Urothelium cell line (cell line): ENCODE measurements around the gene NOTUM.

Source experiments
- DNase-seq: peaks from one replicate; pipeline ENCODE4 v3.0.0; 2011; ENCODE audit warnings: low spot score, mixed read lengths
- FAIRE-seq: peaks from 2 replicates; lab custom pipeline; 2011; peaks lifted over from hg19 to GRCh38; lab: Jason Lieb, UNC

Gene NOTUM

DNA sequence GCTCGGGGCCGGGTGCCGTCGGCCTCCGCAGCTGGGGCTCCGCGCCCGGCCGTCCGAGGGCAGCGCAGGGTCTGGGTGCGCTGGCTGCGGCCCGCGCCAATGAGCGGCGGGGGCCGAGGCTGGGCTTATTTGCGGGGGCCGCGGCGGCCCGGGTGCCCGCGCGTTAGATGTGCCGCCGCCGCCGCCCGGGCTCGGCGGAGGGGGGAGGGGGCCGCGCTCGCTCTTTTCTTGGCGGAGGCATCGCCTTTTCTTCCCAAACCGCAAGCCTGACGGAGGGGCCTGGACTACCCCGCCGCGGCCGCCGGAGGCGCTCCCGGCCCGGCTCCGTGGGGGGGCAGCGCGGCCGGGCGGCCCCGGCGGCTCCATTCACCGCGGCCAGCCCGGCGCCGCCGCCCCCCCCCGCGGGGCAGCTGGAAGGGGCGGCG lies at the start of gene NOTUM:
TSS of gene NOTUM (minus strand) at position 101 of the 425 bp plus-strand sequence. CDS start 278 bp downstream, outside the sequence.
- no peak for FAIRE-seq

DNA sequence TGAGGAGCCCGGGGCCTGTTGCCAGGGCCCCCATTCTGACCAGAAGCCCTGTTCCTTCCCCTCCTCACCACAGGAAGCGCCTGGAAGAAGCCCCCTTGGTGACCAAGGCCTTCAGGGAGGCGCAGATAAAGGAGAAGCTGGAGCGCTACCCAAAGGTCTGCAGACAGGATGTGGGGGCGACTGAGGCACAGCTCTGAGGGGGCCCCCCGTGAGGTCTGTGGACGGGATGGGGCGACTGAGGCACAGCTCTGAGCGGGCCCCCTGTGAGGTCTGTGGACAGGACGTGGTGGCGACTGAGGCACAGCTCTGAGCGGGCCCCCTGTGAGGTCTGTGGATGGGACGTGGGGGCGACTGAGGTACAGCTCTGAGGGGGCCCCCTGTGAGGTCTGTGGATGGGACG lies 48.4 kb upstream of the NOTUM start:
- FAIRE-seq (no peak), DNase-seq (no peak)

More for the DNA sequence above, at the start of gene NOTUM:
- DNase-seq, result peak; percentile 86

DNA sequence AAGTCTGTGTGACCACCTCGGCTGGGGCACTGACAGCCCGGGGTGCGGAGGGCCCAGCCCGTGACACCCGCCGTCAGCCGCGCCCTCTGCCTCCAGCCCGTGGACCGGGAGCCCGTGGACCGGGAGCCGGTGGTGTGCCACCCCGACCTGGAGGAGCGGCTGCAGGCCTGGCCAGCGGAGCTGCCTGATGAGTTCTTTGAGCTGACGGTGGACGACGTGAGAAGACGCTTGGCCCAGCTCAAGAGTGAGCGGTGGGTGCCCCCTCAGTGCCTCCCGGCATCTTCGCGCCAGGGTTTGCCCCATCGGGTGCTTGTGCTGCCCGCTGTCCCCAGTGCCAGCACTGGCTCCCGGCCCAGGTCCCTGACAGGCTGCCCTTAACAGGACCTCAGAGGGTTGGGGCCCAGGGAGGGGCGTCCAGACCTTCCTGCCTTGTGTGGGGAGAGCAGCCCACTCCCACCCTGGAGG lies 48.0 kb upstream of the NOTUM start:
- DNase-seq (no peak), FAIRE-seq (no peak)

DNA sequence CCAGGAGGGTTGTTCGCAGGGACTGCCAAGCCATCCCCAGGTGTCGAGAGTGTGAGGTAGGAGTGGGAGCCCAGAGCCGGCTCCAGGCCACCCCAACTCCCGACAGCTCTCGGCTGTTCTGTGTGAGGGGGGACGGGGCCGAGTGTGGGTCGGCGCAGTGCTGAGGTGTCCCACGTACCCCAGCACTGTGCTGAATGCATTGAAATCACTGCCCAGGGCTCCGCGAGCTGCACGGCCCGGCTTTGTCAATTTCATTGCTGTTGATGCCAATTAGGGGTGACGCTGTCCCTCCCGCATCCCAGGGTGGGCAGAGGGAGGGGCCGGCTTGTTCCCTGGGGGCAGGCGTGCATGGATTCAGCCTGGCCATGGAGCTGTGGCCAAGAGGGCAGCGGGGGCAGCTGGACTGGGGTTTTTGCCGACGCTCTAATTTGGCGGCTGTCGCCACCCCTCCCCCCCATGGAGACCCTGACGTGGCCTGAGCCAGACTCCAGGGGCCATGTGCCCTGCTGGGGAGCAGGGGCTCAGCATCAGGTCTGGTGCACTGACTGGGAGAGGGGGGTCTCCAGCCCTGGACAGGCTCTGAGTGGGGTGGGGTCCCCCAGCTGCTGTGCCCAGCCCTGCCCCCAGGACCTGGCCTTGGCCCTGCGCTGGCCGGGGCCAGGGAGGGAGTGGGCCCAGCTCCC lies 47.4 kb upstream of the NOTUM start:
- DNase-seq (no peak), FAIRE-seq (no peak)

DNA sequence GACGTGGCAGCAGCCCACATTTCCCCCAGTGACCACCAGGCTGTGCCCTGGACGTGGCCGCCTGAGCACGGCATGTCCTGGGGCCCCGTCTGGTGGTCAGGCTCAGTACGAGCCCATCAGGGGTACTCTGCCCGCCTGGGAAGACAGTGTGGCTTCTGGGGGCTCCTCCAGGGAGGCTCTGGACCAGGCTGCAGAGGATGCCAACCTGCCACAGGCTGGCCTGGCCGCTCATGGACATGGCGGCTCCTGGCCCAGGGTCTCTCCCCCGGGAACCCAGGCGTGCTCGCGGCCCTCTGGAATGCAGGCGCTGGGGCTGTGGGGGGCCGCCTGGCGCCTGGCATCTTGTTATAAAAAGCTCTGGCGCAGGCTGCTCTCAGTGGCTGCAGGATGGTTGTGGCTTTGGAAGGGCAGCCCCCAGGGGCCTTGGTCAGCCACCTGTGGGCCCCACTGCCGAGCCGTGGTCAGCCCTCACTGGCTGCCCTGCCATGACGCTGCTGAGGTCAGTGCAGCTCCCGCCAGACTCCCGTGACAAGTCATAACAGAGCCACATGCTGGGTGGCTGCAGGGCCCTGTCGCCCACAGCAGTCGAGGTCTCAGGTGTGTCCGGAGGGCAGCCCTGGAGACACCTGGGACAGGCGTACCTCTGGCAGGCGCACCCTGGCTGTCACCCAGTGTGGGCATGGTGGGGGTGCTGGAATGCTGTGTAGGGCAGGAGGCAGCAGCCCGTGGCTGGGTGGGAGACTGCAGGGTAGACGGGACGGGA lies 46.7 kb upstream of the NOTUM start:
- no peak for DNase-seq

DNA sequence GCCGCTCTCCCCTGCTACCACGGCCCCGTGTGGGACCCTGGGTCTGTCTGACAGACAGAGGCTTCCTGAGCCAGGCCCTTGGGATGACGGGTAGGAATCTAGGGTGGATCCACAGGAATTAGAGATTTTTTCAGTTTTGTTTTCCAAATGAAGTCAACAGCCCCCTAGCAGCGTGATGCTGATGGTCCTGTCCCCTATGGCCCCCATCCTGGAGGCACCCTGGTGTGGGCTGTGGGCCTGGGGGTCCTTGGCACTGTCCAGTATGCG lies 46.2 kb upstream of the NOTUM start:
- no peak for FAIRE-seq
- DNase-seq, result no peak

More for the DNA sequence above, 46.7 kb upstream of the NOTUM start:
- peak; percentile 13 for FAIRE-seq

DNA sequence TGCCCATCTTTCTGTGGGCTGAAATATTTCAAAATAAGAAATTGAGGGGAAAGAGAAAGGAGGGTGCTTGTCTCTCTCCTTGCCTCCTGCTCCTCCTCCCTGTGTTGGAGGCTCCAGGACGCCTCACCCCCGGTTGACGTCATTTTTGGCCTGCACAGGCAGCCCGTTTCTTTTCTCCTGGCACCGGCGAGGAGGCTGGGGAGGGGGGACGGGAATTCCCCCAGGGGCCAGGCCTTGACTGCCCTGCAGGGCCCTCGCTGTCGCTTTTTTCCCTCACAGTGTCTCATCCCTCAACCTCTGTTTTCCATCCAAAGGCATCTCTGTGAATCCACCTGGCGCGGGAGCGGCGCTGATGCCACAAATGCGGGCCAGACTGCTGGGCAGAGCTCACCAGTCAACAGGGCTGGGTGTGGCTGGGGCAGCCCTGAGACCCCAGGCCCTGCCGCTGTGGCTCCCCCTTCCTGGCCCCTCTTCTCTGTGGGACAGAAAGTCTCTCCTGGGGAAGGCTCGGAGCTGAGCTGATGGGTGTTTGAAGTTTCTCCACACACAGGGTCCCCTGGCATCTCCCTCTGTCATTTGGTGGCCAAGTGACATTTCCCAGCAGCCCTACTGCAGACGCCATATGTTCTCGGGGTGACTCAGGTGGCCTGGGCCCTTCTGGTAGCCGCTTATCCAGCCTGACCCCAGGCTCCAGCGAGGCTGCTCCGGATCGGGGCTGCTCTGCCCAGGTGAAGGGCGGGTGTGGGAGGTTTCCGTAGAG lies 45.7 kb upstream of the NOTUM start:
- FAIRE-seq, result no peak

DNA sequence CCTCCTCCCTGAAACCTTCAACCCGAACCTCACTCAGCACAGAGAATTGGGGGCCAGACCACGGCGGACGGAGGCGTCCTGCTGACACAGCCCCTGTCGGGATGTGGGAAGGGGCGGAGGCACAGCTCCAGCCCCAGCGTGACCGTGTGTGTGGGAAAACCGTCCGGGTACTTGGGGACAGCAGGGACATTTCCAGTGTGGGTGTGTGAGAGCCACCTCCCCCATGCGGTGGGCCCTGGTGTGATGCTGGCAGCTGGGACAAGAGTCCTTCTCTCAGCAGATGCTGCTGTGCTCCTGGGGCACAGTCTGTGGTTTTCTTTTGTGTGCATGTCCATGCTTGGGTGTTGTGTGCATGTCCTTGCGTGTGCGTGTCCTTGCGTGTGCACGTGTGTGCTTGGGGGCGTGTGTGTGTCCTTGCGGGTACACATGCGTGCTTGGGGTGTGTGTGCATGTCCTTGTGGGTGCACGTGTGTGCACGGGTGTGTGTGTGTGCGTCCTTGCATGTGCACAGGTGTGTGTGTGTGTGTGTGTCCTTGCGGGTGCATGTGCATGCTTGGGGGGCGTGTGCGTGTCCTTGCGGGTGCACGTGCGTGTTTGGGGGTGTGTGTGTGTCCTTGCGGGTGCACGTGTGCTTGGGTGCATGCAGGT lies 44.8 kb upstream of the NOTUM start:
- peak; percentile 99 for FAIRE-seq

More for the DNA sequence above, 45.7 kb upstream of the NOTUM start:
- peak; percentile 84 for DNase-seq

DNA sequence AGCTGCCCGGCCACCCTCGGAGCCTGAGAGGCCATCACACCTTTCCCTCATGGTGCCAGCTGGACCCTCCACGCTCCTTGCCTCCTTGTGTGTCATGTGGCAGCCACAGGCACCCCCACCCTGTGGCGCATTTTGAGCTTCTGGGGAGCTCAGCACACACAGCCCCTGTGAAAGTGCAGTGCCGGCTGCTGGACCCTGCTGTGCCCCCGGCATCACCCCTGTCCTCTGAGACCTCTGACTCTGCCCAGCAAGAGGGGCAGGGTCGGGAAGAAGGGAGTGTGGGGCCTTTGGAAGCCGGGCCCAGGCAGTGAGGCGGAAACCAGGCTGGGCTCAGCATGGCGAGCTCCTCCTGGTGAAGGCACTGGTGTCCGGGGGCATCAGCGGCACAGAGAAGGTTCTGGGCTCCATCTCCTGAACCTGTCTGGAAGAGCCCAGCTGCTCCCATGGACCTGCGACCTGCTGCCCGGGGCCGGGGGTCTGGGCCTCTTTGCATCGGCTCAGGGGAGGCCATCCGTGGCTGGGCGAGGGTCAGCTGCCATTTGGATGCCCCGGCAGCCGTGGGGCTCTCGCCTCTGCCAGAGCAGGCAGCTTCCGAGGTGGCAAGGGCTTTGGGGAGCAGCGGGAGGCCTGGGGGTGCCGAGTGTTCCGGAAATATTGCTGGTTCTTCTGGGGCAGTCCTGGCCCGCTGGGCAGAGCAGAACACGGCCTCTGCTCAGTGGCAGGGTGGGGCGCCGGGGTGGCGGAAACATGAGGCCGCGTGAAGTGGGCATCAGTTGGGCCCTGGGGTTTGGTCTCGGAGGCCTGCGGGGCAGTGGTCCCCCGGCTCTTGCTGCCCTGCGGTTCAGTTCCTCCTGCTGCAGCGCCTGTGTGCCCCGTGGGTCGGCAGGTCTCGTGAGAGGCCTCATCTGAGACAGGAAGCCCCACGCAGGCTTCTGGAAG lies 43.8 kb upstream of the NOTUM start:
- no peak for FAIRE-seq
- DNase-seq, result no peak

More for the DNA sequence above, 44.8 kb upstream of the NOTUM start:
- DNase-seq, result no peak

DNA sequence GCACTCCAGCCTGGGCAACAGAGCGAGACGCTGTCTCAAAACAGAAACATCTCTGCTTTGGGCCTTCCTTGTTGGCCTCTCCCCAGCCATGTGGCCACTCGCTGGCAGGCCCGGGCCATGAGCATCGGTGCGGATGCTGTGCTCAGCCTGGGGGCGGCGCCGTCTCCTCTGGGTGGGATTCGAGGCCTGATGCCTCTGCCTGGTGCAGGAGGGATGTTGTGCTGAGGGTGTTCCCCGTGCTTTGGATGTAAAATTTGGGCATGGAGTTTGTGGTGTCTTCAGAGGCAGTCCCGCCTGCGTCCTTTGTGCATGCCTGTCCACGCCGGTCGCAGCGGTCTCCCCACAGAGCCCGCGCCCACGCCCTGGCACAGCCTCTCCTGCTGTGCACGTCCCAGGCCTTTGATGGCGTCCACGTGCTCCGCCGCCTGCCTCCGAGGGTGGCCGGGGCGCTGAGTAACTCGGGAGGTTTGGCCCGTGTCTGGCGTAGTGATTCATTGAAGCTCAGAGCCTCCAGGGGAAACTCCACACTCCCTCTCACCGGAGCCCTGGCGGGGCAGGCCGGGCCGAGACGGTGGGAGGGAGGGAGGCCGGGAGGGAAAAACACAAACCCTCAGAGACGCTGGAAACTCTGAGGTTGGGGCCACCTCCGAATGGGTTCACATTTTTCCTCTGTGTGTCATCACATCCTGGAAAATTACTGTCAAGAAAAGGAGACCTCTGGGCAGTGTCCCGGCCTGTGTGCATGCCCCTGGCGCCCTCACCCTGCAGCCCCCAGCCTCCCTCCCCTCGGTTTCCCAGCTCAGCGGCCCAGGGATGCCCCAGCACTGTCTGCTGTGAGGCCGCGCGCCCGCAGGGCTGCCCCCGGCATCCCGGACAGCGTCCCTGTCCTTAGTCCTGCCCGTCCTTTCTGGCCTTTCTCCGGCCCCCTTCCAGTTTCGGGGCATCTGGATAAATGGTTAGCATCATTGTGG lies 42.7 kb upstream of the NOTUM start:
- peak; percentile 95 for FAIRE-seq
- DNase-seq, result peak; percentile 98

DNA sequence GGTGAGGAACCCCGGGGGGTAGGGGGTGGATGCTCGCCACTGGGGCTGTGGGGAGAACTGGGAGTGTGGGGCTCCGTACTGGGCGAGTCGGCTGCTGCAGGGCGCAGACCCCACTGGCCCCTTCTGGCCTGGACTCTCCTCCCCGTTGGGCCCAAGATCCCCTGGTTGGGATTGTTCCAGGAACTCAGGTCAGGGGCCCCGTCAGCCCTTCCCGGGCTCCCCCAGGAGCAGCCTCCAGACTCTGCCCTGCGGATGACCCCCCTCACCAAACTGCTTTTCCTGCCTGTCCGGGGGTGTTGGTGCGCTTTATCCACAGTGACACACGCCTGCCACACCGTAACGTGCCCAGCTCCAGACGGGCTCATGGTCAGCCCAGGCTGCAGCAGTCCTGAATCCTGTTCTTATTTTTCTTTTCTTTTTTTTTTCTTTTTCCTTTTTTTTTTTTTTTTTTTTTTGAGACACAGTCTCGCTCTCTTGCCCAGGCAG lies 40.6 kb upstream of the NOTUM start:
- DNase-seq (no peak), FAIRE-seq (no peak)

DNA sequence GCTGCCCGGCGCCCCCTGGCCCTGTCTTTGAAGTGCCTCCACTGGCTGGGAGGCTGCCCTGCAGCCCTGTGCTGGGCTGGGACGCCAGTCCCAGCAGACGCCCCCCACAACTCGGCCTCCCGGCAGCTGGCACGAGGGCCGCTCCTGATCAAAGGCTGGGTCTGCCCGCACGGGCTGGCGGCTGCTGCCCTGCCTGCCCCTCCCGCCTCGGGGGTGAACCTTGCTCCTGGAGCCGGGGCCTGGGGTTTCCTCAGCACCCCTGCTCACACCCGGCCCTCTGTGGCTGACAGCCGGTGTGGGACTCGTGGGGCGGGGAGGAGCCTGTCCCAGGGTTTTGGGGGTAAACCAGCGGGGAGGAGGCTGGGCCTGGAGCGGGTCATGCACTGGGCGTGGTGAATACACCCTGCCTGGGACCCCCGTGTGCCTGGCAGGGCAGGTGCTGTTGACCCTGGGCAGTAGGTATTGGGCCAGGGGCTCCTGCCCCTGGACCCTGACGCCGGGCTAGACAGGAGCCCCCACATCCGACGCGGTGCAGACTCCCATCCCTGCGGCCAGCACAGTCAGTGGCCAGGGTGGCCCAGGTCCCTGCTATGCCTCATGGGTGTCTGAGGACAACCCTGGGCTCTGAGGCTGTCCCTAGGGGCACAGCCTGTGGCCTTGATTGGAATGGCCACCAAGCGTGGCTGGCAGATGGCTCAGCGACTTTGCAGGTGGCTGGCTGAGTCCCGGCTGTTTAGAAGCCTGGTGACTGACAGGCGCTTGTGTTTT lies 40.0 kb upstream of the NOTUM start:
- no peak for FAIRE-seq
- DNase-seq, result no peak

DNA sequence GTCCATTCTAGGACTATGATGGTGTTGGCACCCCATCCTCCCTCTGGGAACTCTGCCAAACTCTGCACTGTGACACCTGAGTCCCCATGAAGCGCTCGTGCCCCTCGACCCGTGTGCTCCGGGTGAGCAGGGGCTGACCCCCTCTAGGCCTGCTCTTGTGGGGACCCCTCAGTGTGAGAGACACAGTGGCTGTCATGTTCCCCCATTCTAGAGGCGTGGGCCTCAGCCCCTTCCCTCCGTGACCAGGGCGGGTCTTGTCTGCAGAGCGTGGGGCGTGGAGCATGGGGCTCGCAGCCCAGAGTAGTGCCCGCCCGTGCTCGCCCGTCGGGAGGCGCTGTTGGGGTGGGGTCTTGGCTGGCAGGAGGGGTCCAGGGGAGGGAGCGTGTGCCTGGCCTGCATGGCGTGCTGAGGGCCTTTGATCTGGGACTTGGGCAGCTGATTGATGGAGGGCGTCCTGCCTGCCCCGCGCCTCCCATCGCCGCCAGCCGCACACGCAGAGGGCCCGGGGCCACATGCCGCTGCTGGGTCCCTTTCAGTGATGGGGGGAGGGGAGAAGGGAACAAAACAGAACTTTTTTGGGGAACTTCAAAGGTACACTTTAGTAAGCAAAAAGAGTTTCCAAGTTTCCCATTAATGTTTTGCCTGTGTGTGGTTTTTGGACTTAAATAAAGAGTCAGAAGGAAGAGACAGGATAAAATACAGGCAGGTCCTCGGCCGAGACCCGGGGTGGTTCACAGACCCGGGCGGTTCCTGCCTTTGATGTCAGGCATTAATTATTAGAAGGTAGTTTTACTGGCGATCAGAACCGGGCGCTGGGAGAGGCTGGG lies 39.2 kb upstream of the NOTUM start:
- no peak for DNase-seq
- FAIRE-seq, result no peak

DNA sequence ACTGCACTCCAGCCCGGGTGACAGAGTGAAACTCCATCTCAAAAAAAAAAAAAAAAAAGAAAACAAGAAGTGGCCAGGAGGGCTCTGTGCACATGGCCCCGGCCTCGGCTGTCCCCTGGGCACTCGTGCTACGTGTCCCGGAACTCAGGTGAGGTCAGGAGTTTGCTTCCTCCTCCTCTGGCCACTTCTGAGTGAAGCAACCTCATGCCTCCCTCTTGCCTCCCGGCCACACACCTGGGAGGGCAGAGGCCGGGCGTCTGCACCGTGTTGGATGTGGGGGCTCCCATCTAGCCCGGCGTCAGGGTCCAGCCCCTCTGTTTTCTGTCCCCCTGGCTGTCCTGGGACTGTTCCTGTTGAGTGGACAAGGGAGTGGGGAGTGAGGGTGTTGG lies 38.6 kb upstream of the NOTUM start:
- FAIRE-seq (no peak), DNase-seq (no peak)

DNA sequence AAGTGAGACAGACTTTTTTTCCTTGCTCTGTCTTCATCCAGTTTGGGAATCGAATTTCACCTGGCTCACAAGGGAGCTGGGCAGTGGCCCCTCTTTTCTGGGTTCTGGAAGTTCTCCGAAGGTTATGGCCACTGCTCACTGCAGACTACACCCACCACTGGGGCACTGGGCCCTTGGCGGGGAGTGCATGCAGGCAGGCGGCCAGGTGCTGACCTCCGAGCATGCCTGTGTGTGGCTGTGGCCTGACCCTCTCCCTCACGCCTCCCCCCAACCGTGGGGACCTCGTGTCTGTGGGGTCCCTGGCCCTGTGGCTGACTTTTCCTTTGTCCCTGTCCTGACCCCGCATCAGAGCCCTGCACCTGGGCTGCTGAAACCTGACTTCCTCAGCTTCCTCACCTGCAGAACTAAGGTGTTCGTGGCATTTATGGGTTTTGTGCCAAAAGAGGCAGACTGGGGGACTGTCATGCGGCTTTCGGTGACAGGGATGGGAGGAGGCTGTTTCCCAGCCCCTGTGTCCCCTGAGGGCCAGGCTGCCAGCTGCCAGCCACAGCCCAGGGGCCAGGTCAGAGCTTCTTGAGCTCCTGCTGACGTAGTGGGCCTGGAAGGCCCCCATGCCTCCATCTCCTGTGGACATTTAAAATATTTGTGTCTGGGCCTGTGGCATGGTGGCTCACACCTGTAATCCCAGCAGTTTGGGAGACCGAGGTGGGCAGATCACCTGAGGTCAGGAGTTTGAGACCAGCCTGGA lies 37.9 kb upstream of the NOTUM start:
- no peak for DNase-seq

DNA sequence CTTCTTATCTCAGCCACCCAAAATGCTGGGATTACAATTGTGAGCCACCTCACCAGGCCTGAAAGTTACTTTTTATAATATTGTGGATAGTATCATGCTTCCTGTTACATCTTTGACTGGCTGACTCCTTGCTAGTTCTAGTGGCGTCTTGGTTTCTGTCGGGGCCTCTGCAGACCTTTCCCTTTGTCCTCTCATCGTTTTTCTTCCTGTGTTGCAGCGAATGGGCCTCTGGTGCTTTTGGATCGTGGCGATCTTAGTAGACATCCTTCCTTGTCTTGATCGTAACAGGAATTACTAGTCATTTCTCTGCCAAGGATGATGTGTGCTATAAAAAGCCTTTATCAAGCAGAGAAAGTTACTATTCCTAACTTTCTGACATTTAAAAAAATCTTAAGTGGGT lies 37.2 kb upstream of the NOTUM start:
- DNase-seq (no peak), FAIRE-seq (no peak)

More for the DNA sequence above, 37.9 kb upstream of the NOTUM start:
- no peak for FAIRE-seq
